ENCODE data around the gene ZNF280D. TPM values are rescaled to one million over a fixed set of nuclear protein-coding genes. Genes with fewer than 3 reads are reported as not detected.

Gene ZNF280D
- total RNA-seq, 4 donors from 2014 or later = 44.9 to 73.9 (median 52.4) TPM

DNA sequence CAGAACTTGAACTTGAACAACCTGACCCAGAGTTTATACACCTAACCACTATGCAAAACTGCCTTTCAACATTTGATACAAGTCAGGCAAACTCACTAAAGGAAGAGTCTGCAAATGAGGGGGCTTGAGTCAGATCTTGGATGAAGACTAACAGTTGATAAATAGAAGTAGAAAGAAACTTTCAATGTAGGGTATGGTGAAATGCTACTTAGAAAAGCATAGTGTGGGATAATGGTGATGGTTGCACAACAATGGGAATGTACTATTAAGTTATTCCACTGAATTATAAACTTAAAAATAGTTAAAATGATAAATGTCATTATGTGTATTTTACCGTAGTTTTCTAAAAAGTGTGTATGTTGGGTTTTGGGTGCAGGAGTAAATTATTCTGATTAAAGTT lies 19.7 kb upstream of the ZNF280D start:
- H3K27me3 ChIP-seq = no peaks in the 10 kb centered on the region
- WGBS = 98% methylated on average over 1 of the region's 1 CpG
- no peaks in the 10 kb centered on the region for H3K9me3 ChIP-seq
- H3K36me3 ChIP-seq = no peaks in the 10 kb centered on the region
- no peak overlapping the region for H3K27ac ChIP-seq (replicated peaks in 1 of 4)
- DNase-seq (ENCODE audit: extremely low spot score) = no peak
- no peak overlapping the region for H3K4me3 ChIP-seq
- intact Hi-C loops (cut with DNase I) = no loop called here
- TF ChIP-seq POLR2AphosphoS5 (IDR thresholded peaks at IDR 0.05) (no peak), EP300 (IDR thresholded peaks at IDR 0.05) (no peak), POLR2A (IDR thresholded peaks at IDR 0.05; ENCODE audit: low read depth) (no peak)
- TF ChIP-seq, protein P1, sequence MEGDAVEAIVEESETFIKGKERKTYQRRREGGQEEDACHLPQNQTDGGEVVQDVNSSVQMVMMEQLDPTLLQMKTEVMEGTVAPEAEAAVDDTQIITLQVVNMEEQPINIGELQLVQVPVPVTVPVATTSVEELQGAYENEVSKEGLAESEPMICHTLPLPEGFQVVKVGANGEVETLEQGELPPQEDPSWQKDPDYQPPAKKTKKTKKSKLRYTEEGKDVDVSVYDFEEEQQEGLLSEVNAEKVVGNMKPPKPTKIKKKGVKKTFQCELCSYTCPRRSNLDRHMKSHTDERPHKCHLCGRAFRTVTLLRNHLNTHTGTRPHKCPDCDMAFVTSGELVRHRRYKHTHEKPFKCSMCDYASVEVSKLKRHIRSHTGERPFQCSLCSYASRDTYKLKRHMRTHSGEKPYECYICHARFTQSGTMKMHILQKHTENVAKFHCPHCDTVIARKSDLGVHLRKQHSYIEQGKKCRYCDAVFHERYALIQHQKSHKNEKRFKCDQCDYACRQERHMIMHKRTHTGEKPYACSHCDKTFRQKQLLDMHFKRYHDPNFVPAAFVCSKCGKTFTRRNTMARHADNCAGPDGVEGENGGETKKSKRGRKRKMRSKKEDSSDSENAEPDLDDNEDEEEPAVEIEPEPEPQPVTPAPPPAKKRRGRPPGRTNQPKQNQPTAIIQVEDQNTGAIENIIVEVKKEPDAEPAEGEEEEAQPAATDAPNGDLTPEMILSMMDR (IDR thresholded peaks at IDR 0.05) = no peak
- H3K4me1 ChIP-seq = peaks cover 0 to 17% (median 6%) of the 10 kb centered on the region in 4 donors

DNA sequence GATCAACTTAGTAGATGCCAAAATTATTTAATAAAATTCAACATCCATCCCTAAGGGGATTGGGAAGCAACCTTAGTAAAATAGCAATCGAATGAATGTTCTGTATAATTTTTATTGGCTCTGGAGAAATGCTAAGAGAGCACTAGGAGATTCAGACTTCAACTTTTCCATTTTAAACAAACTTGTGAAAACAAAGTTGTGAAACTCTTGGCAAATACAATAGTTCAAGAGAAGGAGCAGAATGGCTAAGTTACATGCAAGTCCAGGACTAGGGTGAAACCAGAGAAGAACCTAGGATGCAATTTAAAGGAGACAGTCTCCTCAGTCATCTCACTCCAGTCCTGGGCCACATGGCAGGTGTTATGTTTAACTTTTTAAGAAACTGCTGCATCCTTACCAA lies 16.7 kb upstream of the ZNF280D start:
- Histone ChIP-seq H3K27ac (replicated peaks in 1 of 4) (no peak overlapping the region), H3K9me3 (no peaks in the 10 kb centered on the region), H3K36me3 (no peaks in the 10 kb centered on the region), H3K4me1 (peaks cover 0 to 23% (median 6%) of the 10 kb centered on the region in 4 donors), H3K27me3 (no peaks in the 10 kb centered on the region), H3K4me3 (no peak overlapping the region)
- no peak for DNase-seq (ENCODE audit: extremely low spot score)
- TF ChIP-seq, protein P1 (IDR thresholded peaks at IDR 0.05) = no peak
- TF ChIP-seq POLR2A (IDR thresholded peaks at IDR 0.05; ENCODE audit: low read depth) (no peak), POLR2AphosphoS5 (IDR thresholded peaks at IDR 0.05) (peak in 1 of 2 donors; percentile 20), EP300 (IDR thresholded peaks at IDR 0.05) (no peak)
- intact Hi-C loops (cut with DNase I) = no loop called here
- WGBS = 72% methylated on average over 1 of the region's 1 CpG

DNA sequence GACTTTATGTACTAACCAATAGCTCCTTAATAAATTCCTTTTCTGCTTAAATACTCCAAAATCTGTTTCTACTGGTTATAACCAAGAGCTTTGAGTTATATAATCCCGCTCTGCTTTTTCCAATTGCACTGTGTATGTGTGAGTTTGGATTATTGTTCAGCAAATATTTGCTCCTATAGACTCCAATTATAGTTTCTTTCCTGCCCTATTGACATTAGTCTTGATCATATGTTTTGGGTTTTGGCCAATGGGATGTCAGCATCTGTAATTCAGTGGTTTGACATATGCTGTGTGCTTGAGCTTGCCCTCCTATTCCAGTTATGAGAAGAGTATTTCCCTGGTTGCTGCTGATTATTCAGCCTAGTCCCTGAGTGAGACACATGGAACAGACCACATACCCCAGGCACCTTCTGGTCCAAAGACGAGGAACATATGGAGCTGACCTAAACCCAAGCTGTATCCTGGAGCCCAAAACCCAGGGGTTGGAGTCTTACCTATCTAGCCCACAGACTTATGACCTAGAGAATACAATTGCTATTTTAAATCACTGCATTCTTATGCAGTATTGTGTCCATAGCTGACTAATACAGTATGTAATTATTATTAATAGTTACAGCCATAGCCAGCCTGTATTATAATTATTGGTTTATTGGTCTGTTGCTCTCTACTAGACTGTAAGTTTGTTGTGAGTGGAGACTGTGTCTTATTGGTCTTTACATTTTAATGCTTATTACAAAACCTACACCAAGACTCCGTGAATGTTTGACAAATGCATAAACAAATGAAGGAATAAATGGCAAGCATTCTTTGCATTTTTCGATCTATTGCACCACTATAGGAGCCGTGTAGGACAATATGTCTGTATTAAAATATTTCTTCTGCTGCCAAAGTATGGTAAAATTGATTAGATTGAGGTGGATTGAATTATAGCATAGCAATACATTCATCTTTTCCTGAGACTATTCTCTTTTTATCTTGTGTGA lies 11.7 kb upstream of the ZNF280D start:
- Histone ChIP-seq H3K4me3 (no peak overlapping the region), H3K4me1 (peaks cover 0 to 17% (median 3%) of the 10 kb centered on the region in 4 donors), H3K36me3 (no peaks in the 10 kb centered on the region), H3K27me3 (no peaks in the 10 kb centered on the region), H3K27ac (replicated peaks in 1 of 4) (no peak overlapping the region), H3K9me3 (no peaks in the 10 kb centered on the region)
- DNase-seq (ENCODE audit: extremely low spot score) = no peak
- TF ChIP-seq, protein P1 (IDR thresholded peaks at IDR 0.05) = no peak
- TF ChIP-seq POLR2AphosphoS5 (IDR thresholded peaks at IDR 0.05) (no peak), EP300 (IDR thresholded peaks at IDR 0.05) (no peak), POLR2A (IDR thresholded peaks at IDR 0.05; ENCODE audit: low read depth) (no peak)
- intact Hi-C loops (cut with DNase I) = no loop called here
- WGBS = 83% methylated on average over 5 of the region's 5 CpGs

DNA sequence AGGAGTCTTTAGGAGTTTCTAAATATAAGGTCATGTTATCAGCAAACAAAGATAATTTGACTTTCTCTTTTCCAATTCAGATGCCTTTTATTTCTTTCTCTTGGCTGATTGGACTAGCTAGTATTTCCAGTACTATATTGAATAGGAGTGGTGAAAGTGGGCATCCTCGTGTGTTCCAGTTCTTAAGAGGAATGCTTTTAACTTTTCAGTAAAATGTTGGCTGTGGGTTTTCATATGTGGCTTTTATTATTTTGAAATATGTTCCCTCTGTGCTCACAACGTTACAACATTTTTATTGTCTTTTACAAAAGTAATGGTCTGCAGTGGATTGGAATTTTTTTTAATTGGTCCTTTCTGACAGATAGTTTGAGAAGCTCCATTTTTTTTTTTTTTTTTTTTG lies 8.2 kb upstream of the ZNF280D start:
- DNase-seq (ENCODE audit: extremely low spot score) = no peak
- TF ChIP-seq, protein P1 (IDR thresholded peaks at IDR 0.05) = no peak
- TF ChIP-seq EP300 (IDR thresholded peaks at IDR 0.05) (no peak), POLR2AphosphoS5 (IDR thresholded peaks at IDR 0.05) (no peak), POLR2A (IDR thresholded peaks at IDR 0.05; ENCODE audit: low read depth) (no peak)
- intact Hi-C loops (cut with DNase I) = no loop called here
- H3K27me3 ChIP-seq = no peaks in the 10 kb centered on the region
- H3K4me1 ChIP-seq = peaks cover 0 to 25% (median 17%) of the 10 kb centered on the region in 4 donors
- H3K27ac ChIP-seq (replicated peaks in 1 of 4) = no peak overlapping the region
- no peaks in the 10 kb centered on the region for H3K36me3 ChIP-seq
- 76% methylated on average over 2 of the region's 2 CpGs for WGBS
- H3K9me3 ChIP-seq = no peaks in the 10 kb centered on the region
- no peak overlapping the region for H3K4me3 ChIP-seq

All from esophagus muscularis mucosa (tissue), 4 donors.